SK-N-SH (cell line): ENCODE measurements around the gene IGF2R. TPM values are rescaled to one million over a fixed set of nuclear protein-coding genes. Genes with fewer than 3 reads are reported as not detected.

ENCODE experiments used
- CTCF ChIA-PET: fragments of 300-600, 350-600 bp; formaldehyde crosslinking; extraction: SDS; loops from one replicate; lab custom pipeline; 2021; lab: Yijun Ruan, JAX
- POLR2A ChIA-PET: fragments of 350-600 bp; sonication (Branson Sonifier 250); formaldehyde crosslinking; extraction: SDS; loops from one replicate; lab custom pipeline; 2020; ENCODE audit warnings: antibody characterized with exemption, inconsistent platforms; lab: Yijun Ruan, JAX
- DNase-seq: peaks from one replicate; pipeline ENCODE4 v3.0.0; 2012
- H2AFZ ChIP-seq: fragments of 200-600 bp; sonication (generic); 2 replicates; pipeline ENCODE4 v1.8.1; 2016; ENCODE audit warnings: antibody characterized with exemption, mild to moderate bottlenecking, low read depth
- H3F3A ChIP-seq: fragments of 200-600 bp; sonication (generic); replicated peaks from 2 replicates; pipeline ENCODE3; 2016; ENCODE audit warnings: antibody characterized with exemption, mild to moderate bottlenecking; ENCODE audit not compliant: insufficient read depth
- H3K27ac ChIP-seq, 2 experiments: fragments of 200-500 bp in 1 of 2; fragments of 200-600 bp in 1 of 2; sonication (Bioruptor generic) in 1 of 2; sonication (generic), shearing (Covaris generic) in 1 of 2; 2 replicates each; pipeline versions ENCODE4 v1.5.1 to v1.6.1; 2014 to 2016; ENCODE audit warnings: low read depth in 2 of 2, inconsistent platforms in 1 of 2, low read length in 1 of 2, mild to moderate bottlenecking in 1 of 2, mixed read lengths in 1 of 2
- H3K27me3 ChIP-seq: fragments of 200-600 bp; sonication (generic), shearing (Covaris generic); 2 replicates; pipeline ENCODE4 v1.6.1; 2016; ENCODE audit warnings: mixed run types; ENCODE audit not compliant: insufficient read depth
- H3K36me3 ChIP-seq, 2 experiments: fragments of 200-500 bp in 1 of 2; fragments of 200-600 bp in 1 of 2; sonication (Bioruptor generic) in 1 of 2; sonication (generic) in 1 of 2; replicated peaks in 1 of 2; 2 replicates each; pipeline versions ENCODE3 to v1.5.1; 2014 to 2016; ENCODE audit warnings: low read length in 1 of 2, mild to moderate bottlenecking in 1 of 2; ENCODE audit not compliant: insufficient read depth in 2 of 2, control insufficient read depth in 1 of 2
- H3K4me1 ChIP-seq, 2 experiments: fragments of 200-500 bp in 1 of 2; fragments of 200-600 bp in 1 of 2; sonication (Bioruptor generic) in 1 of 2; sonication (generic), shearing (Covaris generic) in 1 of 2; 2 replicates each; pipeline versions ENCODE4 v1.5.1 to v1.6.1; 2014 to 2016; ENCODE audit warnings: low read depth in 1 of 2, low read length in 1 of 2, mixed run types in 1 of 2; ENCODE audit not compliant: insufficient read depth in 2 of 2, control insufficient read depth in 1 of 2
- H3K4me2 ChIP-seq: fragments of 200-600 bp; sonication (generic), shearing (Covaris generic); 2 replicates; pipeline ENCODE4 v1.6.1; 2017; ENCODE audit warnings: mixed run types
- H3K4me3 ChIP-seq, 2 experiments: fragments of 200-500 bp in 1 of 2; fragments of 200-600 bp in 1 of 2; sonication (Bioruptor generic) in 1 of 2; sonication (generic), shearing (Covaris generic) in 1 of 2; 2 replicates each; pipeline versions ENCODE4 v1.5.1 to v1.8.1; 2014 to 2016; ENCODE audit warnings: low read depth in 2 of 2, inconsistent platforms in 1 of 2, low read length in 1 of 2, mild to moderate bottlenecking in 1 of 2, mixed read lengths in 1 of 2, moderate library complexity in 1 of 2
- H3K79me2 ChIP-seq: fragments of 200-600 bp; sonication (generic); 2 replicates; pipeline ENCODE4 v1.8.1; 2017; ENCODE audit warnings: mild to moderate bottlenecking; ENCODE audit not compliant: insufficient read depth
- H3K9ac ChIP-seq: fragments of 200-600 bp; sonication (generic); 2 replicates; pipeline ENCODE4 v1.6.1; 2017; ENCODE audit warnings: mixed run types
- H3K9me2 ChIP-seq: fragments of 200-600 bp; sonication (generic); 2 replicates; pipeline ENCODE4 v1.6.1; 2017; ENCODE audit warnings: mixed run types
- H3K9me3 ChIP-seq: fragments of 200-600 bp; sonication (generic); 2 replicates; pipeline ENCODE4 v1.6.1; 2017; ENCODE audit warnings: mixed run types, mild to moderate bottlenecking, moderate library complexity
- H4K20me1 ChIP-seq: fragments of 200-600 bp; sonication (generic); 2 replicates; pipeline ENCODE4 v1.6.1; 2017; ENCODE audit warnings: mild to moderate bottlenecking, mixed run types; ENCODE audit not compliant: insufficient read depth
- CHD2 ChIP-seq: fragments of 150-350 bp; IDR thresholded peaks from 2 replicates; pipeline ENCODE4 v1.6.1; 2018; ENCODE audit warnings: low read length; ENCODE audit not compliant: partially characterized antibody
- ELF1 ChIP-seq: IDR thresholded peaks from 2 replicates; pipeline ENCODE4 v1.4.0; 2012
- EZH2phosphoT487 ChIP-seq: fragments of 200-600 bp; sonication (generic); IDR thresholded peaks from 2 replicates; pipeline ENCODE4 v1.6.1; 2017; ENCODE audit warnings: low read depth, mixed run types, mild to moderate bottlenecking, antibody characterized with exemption, moderate library complexity, borderline replicate concordance
- FOSL2 ChIP-seq: IDR thresholded peaks from 2 replicates; pipeline ENCODE4 v1.4.0; 2012; ENCODE audit warnings: low read depth, mild to moderate bottlenecking, moderate library complexity, borderline replicate concordance
- FOXJ3 ChIP-seq: sonication (generic); formaldehyde crosslinking; IDR thresholded peaks from 2 replicates; pipeline ENCODE4 v1.5.1; 2020; ENCODE audit warnings: mild to moderate bottlenecking, missing genetic modification reagents
- GATA2 ChIP-seq: sonication (generic); formaldehyde crosslinking; IDR thresholded peaks from 2 replicates; pipeline ENCODE4 v1.5.0; 2020; ENCODE audit warnings: mild to moderate bottlenecking, missing genetic modification reagents
- MAX ChIP-seq: IDR thresholded peaks from 2 replicates; pipeline ENCODE4 v1.4.0; 2012; ENCODE audit warnings: low read depth
- MEF2A ChIP-seq: IDR thresholded peaks from 2 replicates; pipeline ENCODE4 v1.4.0; 2012; ENCODE audit warnings: low read depth, borderline replicate concordance
- PBX3 ChIP-seq: IDR thresholded peaks from 2 replicates; pipeline ENCODE4; 2012
- POLR2AphosphoS5 ChIP-seq: IDR thresholded peaks from 2 replicates; pipeline ENCODE4 v1.6.1; 2012; ENCODE audit warnings: low read depth, low read length
- RAD21 ChIP-seq: IDR thresholded peaks from 2 replicates; pipeline ENCODE4 v1.6.1; 2012; ENCODE audit warnings: mild to moderate bottlenecking, low read length
- RFX5 ChIP-seq: IDR thresholded peaks from 2 replicates; pipeline ENCODE4 v1.6.1; 2012; ENCODE audit warnings: mild to moderate bottlenecking, improper control_type of control experiment, low read length
- TAF1 ChIP-seq: IDR thresholded peaks from 2 replicates; pipeline ENCODE4 v1.6.1; 2012; ENCODE audit warnings: low read depth, mild to moderate bottlenecking, low read length, moderate library complexity, borderline replicate concordance
- TEAD4 ChIP-seq: IDR thresholded peaks from 2 replicates; pipeline ENCODE4 v1.4.0; 2012; ENCODE audit warnings: mild to moderate bottlenecking, borderline replicate concordance; ENCODE audit not compliant: insufficient read depth
- USF1 ChIP-seq: IDR thresholded peaks from 2 replicates; pipeline ENCODE4 v1.4.0; 2012; ENCODE audit warnings: low read depth, borderline replicate concordance
- YY1 ChIP-seq: IDR thresholded peaks from 2 replicates; pipeline ENCODE4 v1.4.0; 2012; ENCODE audit warnings: low read depth, mild to moderate bottlenecking
- WGBS: methylation state at CpG from one replicate; pipeline ENCODE4 v1.1.6; 2017; ENCODE audit warnings: low lambda C conversion rate; 5-methylcytosine and 5-hydroxymethylcytosine counted together
- polyA plus RNA-seq, 3 experiments: library from polyadenylated mRNA; depleted of rRNA; stranded (reverse); fragments of >200 nt; gene quantifications; 2 replicates each; pipeline ENCODE4 v1.2.3, GENCODE V29; 2012

Gene IGF2R
- polyA plus RNA-seq, 1 of the 3 experiments (the other 2 are of a cell fraction), result 45.0 TPM

- ChIA-PET CTCF (interaction anchor here (0.7 kb wide), 1 partner anchor 94 kb away, joined by 3 read pairs; no protein-coding TSS in a partner anchor), POLR2A (no interaction called here)
- H2AFZ ChIP-seq, result no peak overlapping the region
- H3K79me2 ChIP-seq, result no peaks in the 10 kb centered on the region
- 0 out of 2 replicates have a peak, but pooled peaks cover 8% of the 10 kb centered on the region for H4K20me1 ChIP-seq
- peaks cover 0 to 10% of the 10 kb centered on the region in 2 experiments; a peak in 1 of 4 replicates for H3K4me1 ChIP-seq
- no peaks in the 10 kb centered on the region for H3K9me2 ChIP-seq
- H3K27ac ChIP-seq, result peak overlapping the region in 1 of 2 experiments; percentile 52; a peak in 1 of 4 replicates
- no peak overlapping the region for H3K4me3 ChIP-seq
- peaks cover 48 to 86% of the 10 kb centered on the region in 2 experiments for H3K36me3 ChIP-seq
- H3K9ac ChIP-seq, result no peak overlapping the region
- WGBS, result 91% methylated on average over 4 of the region's 4 CpGs
- H3K27me3 ChIP-seq, result no peaks in the 10 kb centered on the region
- no peaks in the 10 kb centered on the region for H3K9me3 ChIP-seq
- TF ChIP-seq CHD2 (no peak), RAD21 (no peak), ELF1 (no peak), GATA2 (no peak), YY1 (no peak), RFX5 (no peak)
- no peak overlapping the region for H3K4me2 ChIP-seq
- DNase-seq, result no peak
- H3F3A ChIP-seq, result peaks cover 20% of the 10 kb centered on the region
Measured at GRCh38 chr6:160043784-160044183, 74.9 kb downstream of the IGF2R start.

- H3F3A ChIP-seq, result peaks cover 20% of the 10 kb centered on the region
- WGBS, result 96% methylated on average over 5 of the region's 5 CpGs
- no peak overlapping the region for H3K27ac ChIP-seq
- no peak overlapping the region for H2AFZ ChIP-seq
- no peak for DNase-seq
- no peak overlapping the region for H3K4me2 ChIP-seq
- H3K79me2 ChIP-seq, result no peaks in the 10 kb centered on the region
- no peaks in the 10 kb centered on the region for H3K27me3 ChIP-seq
- TF ChIP-seq MEF2A (no peak), TEAD4 (no peak), TAF1 (no peak), POLR2AphosphoS5 (no peak), USF1 (no peak), RAD21 (no peak), MAX (no peak), FOXJ3 (CRISPR knock-in tag) (no peak), EZH2phosphoT487 (no peak), PBX3 (no peak), FOSL2 (no peak), ELF1 (no peak), CHD2 (no peak)
- H3K9me3 ChIP-seq, result no peaks in the 10 kb centered on the region
- ChIA-PET POLR2A (no interaction called here), CTCF (no interaction called here)
- no peak overlapping the region for H3K4me3 ChIP-seq
- no peaks in the 10 kb centered on the region for H3K9me2 ChIP-seq
- peaks cover 50 to 90% of the 10 kb centered on the region in 2 experiments for H3K36me3 ChIP-seq
- peaks cover 0 to 10% of the 10 kb centered on the region in 2 experiments; a peak in 1 of 4 replicates for H3K4me1 ChIP-seq
- H4K20me1 ChIP-seq, result 0 out of 2 replicates have a peak, but pooled peaks cover 8% of the 10 kb centered on the region
- H3K9ac ChIP-seq, result no peak overlapping the region
Measured at GRCh38 chr6:160044687-160045086, 75.8 kb downstream of the IGF2R start.
